ENCODE measurements around the gene KIAA0232. TPM values are rescaled to one million over a fixed set of nuclear protein-coding genes. Genes with fewer than 3 reads are reported as not detected.

The KIAA0232 gene
- total and polyA plus RNA-seq, 9 of the 15 experiments (the other 6 are each of a cell fraction or from before 2014, with no cell fraction given): 3.5 to 17.4 (median 13.0) TPM

DNA sequence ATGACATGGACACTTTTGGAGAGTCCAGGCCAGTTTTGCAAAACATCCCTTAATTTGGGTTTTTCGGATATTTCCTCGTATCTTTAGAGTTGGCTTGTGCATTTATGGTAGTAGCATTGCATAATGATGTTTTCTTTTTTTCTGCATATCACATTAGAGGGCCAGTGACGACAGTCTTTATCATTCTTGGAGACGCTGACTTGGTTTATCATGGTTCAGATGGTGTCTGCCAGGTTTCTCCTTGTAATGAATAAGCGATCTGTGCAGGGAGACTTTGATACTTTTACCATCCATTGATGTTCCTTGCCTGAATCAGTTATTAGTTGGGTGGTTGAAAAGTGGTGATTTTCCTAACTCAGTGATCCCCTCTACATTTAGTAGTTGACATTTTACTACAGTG, 46.6 kb downstream of the KIAA0232 start (continued):
- TF ChIP-seq, protein P1, sequence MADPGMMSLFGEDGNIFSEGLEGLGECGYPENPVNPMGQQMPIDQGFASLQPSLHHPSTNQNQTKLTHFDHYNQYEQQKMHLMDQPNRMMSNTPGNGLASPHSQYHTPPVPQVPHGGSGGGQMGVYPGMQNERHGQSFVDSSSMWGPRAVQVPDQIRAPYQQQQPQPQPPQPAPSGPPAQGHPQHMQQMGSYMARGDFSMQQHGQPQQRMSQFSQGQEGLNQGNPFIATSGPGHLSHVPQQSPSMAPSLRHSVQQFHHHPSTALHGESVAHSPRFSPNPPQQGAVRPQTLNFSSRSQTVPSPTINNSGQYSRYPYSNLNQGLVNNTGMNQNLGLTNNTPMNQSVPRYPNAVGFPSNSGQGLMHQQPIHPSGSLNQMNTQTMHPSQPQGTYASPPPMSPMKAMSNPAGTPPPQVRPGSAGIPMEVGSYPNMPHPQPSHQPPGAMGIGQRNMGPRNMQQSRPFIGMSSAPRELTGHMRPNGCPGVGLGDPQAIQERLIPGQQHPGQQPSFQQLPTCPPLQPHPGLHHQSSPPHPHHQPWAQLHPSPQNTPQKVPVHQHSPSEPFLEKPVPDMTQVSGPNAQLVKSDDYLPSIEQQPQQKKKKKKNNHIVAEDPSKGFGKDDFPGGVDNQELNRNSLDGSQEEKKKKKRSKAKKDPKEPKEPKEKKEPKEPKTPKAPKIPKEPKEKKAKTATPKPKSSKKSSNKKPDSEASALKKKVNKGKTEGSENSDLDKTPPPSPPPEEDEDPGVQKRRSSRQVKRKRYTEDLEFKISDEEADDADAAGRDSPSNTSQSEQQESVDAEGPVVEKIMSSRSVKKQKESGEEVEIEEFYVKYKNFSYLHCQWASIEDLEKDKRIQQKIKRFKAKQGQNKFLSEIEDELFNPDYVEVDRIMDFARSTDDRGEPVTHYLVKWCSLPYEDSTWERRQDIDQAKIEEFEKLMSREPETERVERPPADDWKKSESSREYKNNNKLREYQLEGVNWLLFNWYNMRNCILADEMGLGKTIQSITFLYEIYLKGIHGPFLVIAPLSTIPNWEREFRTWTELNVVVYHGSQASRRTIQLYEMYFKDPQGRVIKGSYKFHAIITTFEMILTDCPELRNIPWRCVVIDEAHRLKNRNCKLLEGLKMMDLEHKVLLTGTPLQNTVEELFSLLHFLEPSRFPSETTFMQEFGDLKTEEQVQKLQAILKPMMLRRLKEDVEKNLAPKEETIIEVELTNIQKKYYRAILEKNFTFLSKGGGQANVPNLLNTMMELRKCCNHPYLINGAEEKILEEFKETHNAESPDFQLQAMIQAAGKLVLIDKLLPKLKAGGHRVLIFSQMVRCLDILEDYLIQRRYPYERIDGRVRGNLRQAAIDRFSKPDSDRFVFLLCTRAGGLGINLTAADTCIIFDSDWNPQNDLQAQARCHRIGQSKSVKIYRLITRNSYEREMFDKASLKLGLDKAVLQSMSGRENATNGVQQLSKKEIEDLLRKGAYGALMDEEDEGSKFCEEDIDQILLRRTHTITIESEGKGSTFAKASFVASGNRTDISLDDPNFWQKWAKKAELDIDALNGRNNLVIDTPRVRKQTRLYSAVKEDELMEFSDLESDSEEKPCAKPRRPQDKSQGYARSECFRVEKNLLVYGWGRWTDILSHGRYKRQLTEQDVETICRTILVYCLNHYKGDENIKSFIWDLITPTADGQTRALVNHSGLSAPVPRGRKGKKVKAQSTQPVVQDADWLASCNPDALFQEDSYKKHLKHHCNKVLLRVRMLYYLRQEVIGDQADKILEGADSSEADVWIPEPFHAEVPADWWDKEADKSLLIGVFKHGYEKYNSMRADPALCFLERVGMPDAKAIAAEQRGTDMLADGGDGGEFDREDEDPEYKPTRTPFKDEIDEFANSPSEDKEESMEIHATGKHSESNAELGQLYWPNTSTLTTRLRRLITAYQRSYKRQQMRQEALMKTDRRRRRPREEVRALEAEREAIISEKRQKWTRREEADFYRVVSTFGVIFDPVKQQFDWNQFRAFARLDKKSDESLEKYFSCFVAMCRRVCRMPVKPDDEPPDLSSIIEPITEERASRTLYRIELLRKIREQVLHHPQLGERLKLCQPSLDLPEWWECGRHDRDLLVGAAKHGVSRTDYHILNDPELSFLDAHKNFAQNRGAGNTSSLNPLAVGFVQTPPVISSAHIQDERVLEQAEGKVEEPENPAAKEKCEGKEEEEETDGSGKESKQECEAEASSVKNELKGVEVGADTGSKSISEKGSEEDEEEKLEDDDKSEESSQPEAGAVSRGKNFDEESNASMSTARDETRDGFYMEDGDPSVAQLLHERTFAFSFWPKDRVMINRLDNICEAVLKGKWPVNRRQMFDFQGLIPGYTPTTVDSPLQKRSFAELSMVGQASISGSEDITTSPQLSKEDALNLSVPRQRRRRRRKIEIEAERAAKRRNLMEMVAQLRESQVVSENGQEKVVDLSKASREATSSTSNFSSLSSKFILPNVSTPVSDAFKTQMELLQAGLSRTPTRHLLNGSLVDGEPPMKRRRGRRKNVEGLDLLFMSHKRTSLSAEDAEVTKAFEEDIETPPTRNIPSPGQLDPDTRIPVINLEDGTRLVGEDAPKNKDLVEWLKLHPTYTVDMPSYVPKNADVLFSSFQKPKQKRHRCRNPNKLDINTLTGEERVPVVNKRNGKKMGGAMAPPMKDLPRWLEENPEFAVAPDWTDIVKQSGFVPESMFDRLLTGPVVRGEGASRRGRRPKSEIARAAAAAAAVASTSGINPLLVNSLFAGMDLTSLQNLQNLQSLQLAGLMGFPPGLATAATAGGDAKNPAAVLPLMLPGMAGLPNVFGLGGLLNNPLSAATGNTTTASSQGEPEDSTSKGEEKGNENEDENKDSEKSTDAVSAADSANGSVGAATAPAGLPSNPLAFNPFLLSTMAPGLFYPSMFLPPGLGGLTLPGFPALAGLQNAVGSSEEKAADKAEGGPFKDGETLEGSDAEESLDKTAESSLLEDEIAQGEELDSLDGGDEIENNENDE (IDR thresholded peaks at IDR 0.05; ENCODE audit: low read depth, low read length): no peak
- TF ChIP-seq FOXK2 (conservative IDR thresholded peaks at IDR 0.05 in 1 of 2, IDR thresholded peaks at IDR 0.05 in 1 of 2; ENCODE audit: low read depth in 2 of 2) (no peak), NONO (IDR thresholded peaks at IDR 0.05; ENCODE audit: low read depth in 2 of 2, low read length in 1 of 2) (no peak), ZNF764 (CRISPR knock-in tag; IDR thresholded peaks at IDR 0.05; ENCODE audit: low read depth) (no peak), NELFE (IDR thresholded peaks at IDR 0.05; ENCODE audit: insufficient read depth, insufficient read length) (no peak), ARNT (IDR thresholded peaks at IDR 0.05) (no peak), ATF7 (IDR thresholded peaks at IDR 0.05) (no peak), SMARCC2 (IDR thresholded peaks at IDR 0.05; ENCODE audit: low read depth) (no peak), ZBTB8A (IDR thresholded peaks at IDR 0.05; ENCODE audit: partially characterized antibody) (no peak)

Data from K562 (cell line).